Loucy (cell line): ENCODE data around the gene TARBP1.

Experiments
- H2AFZ ChIP-seq: fragments of 200-600 bp; sonication (generic); 2 replicates; pipeline ENCODE4 v1.6.0; 2016; ENCODE audit warnings: antibody characterized with exemption, mild to moderate bottlenecking, low read length, moderate library complexity
- H3F3A ChIP-seq: fragments of 200-600 bp; 2 replicates; pipeline ENCODE4 v1.6.0; 2016; ENCODE audit warnings: antibody characterized with exemption, low read depth, mild to moderate bottlenecking
- H3K27me3 ChIP-seq: fragments of 200-600 bp; sonication (generic); 2 replicates; pipeline ENCODE4 v1.6.1; 2014; ENCODE audit warnings: low read length, mild to moderate bottlenecking; ENCODE audit not compliant: insufficient read depth, poor library complexity, severe bottlenecking
- H3K36me3 ChIP-seq: fragments of 200-600 bp; sonication (generic); 2 replicates; pipeline ENCODE4 v1.6.1; 2016; ENCODE audit warnings: low read length; ENCODE audit not compliant: insufficient read depth
- H3K4me1 ChIP-seq: fragments of 200-600 bp; sonication (generic); 2 replicates; pipeline ENCODE4 v1.5.1; 2014; ENCODE audit warnings: low read length, mild to moderate bottlenecking; ENCODE audit not compliant: insufficient read depth, poor library complexity, severe bottlenecking
- H3K4me2 ChIP-seq: fragments of 200-600 bp; sonication (generic); 2 replicates; pipeline ENCODE4 v1.6.0; 2014; ENCODE audit warnings: antibody characterized with exemption, low read length, low read depth, mild to moderate bottlenecking; ENCODE audit not compliant: poor library complexity, severe bottlenecking
- H3K4me3 ChIP-seq: fragments of 200-600 bp; sonication (generic); 2 replicates; pipeline ENCODE4 v1.5.1; 2014; ENCODE audit warnings: low read length, mild to moderate bottlenecking, mixed read lengths; ENCODE audit not compliant: poor library complexity, severe bottlenecking
- H3K79me2 ChIP-seq: fragments of 200-600 bp; sonication (generic); 2 replicates; pipeline ENCODE4 v1.6.1; 2014; ENCODE audit warnings: low read length; ENCODE audit not compliant: insufficient read depth
- H3K9ac ChIP-seq: fragments of 200-600 bp; sonication (generic); 2 replicates; pipeline ENCODE4 v1.6.0; 2014; ENCODE audit warnings: mild to moderate bottlenecking, low read depth, low read length, moderate library complexity; ENCODE audit not compliant: poor library complexity, severe bottlenecking
- H3K9me2 ChIP-seq: fragments of 200-600 bp; sonication (generic); replicated peaks from 2 replicates; pipeline ENCODE4 v1.6.1; 2016; ENCODE audit warnings: low read depth, low read length, mixed read lengths
- H3K9me3 ChIP-seq: fragments of 200-600 bp; sonication (generic); 2 replicates; pipeline ENCODE4 v1.6.1; 2014; ENCODE audit warnings: mild to moderate bottlenecking, antibody characterized with exemption, low read length, low read depth; ENCODE audit not compliant: insufficient read depth
- H4K20me1 ChIP-seq: fragments of 200-600 bp; sonication (generic); 2 replicates; pipeline ENCODE4 v1.6.0; 2014; ENCODE audit warnings: antibody characterized with exemption, low read length, mild to moderate bottlenecking; ENCODE audit not compliant: insufficient read depth, poor library complexity, severe bottlenecking
- CTCF ChIP-seq: fragments of 200-600 bp; sonication (generic); conservative IDR thresholded peaks from 2 replicates; pipeline ENCODE4 v1.5.1; 2014; ENCODE audit warnings: mild to moderate bottlenecking, antibody characterized with exemption, low read length
- EZH2phosphoT487 ChIP-seq: fragments of 200-600 bp; IDR thresholded peaks from 2 replicates; pipeline ENCODE4 v1.6.1; 2018; ENCODE audit warnings: antibody characterized with exemption, mild to moderate bottlenecking, moderate library complexity, borderline replicate concordance

Gene TARBP1

GRCh38 chr1:234503193-234504050 lies 24.4 kb upstream of the TARBP1 start:
- Histone ChIP-seq H3K27me3 (no peaks in the 10 kb centered on the region), H3K4me1 (peaks cover 23% of the 10 kb centered on the region), H2AFZ (no peak overlapping the region), H3K36me3 (no peaks in the 10 kb centered on the region), H3F3A (no peaks in the 10 kb centered on the region), H3K9me3 (no peaks in the 10 kb centered on the region), H3K9ac (no peak overlapping the region), H4K20me1 (no peaks in the 10 kb centered on the region), H3K9me2 (no peaks in the 10 kb centered on the region), H3K4me3 (no peak overlapping the region), H3K79me2 (no peaks in the 10 kb centered on the region), H3K4me2 (no peak overlapping the region)
- TF ChIP-seq CTCF (no peak), EZH2phosphoT487 (no peak)

GRCh38 chr1:234502785-234503184 lies 23.8 kb upstream of the TARBP1 start:
- H3F3A ChIP-seq, result no peaks in the 10 kb centered on the region
- no peaks in the 10 kb centered on the region for H3K36me3 ChIP-seq
- no peaks in the 10 kb centered on the region for H3K9me3 ChIP-seq
- no peak overlapping the region for H3K4me3 ChIP-seq
- no peak overlapping the region for H3K4me2 ChIP-seq
- no peak for TF ChIP-seq EZH2phosphoT487
- TF ChIP-seq CTCF, result no peak
- H3K9ac ChIP-seq, result no peak overlapping the region
- H2AFZ ChIP-seq, result no peak overlapping the region
- H3K4me1 ChIP-seq, result peaks cover 23% of the 10 kb centered on the region
- H4K20me1 ChIP-seq, result no peaks in the 10 kb centered on the region
- H3K9me2 ChIP-seq, result no peaks in the 10 kb centered on the region
- no peaks in the 10 kb centered on the region for H3K79me2 ChIP-seq
- H3K27me3 ChIP-seq, result no peaks in the 10 kb centered on the region

GRCh38 chr1:234500269-234500668 lies 21.3 kb upstream of the TARBP1 start:
- Histone ChIP-seq H3K4me1 (peaks cover 21% of the 10 kb centered on the region), H3K79me2 (no peaks in the 10 kb centered on the region), H3K9ac (peak overlapping the region; percentile 55), H4K20me1 (no peaks in the 10 kb centered on the region), H3K4me2 (no peak overlapping the region), H3K9me3 (no peaks in the 10 kb centered on the region), H3K27me3 (no peaks in the 10 kb centered on the region), H2AFZ (peak overlapping the region; percentile 95), H3K9me2 (no peaks in the 10 kb centered on the region), H3F3A (no peaks in the 10 kb centered on the region), H3K36me3 (no peaks in the 10 kb centered on the region), H3K4me3 (no peak overlapping the region)
- TF ChIP-seq CTCF, result no peak
- no peak for TF ChIP-seq EZH2phosphoT487
